Breast epithelium (tissue), 3 donors: ENCODE measurements around the gene ACAT2.

Experiments
- POLR2A ChIP-seq: fragments of 450-650 bp; IDR thresholded peaks from one replicate; pipeline ENCODE4 v1.6.1; 2016; ENCODE audit warnings: antibody characterized with exemption, mild to moderate bottlenecking, moderate library complexity
- POLR2AphosphoS5 ChIP-seq, 3 donors: sonication (generic); formaldehyde crosslinking; IDR thresholded peaks; one replicate each; pipeline ENCODE4 v1.6.1; 2017; ENCODE audit warnings: antibody characterized with exemption in 3 of 3
- TF ChIP-seq, protein P1 (sequence below), 3 donors: fragments of 450-650 bp; IDR thresholded peaks; one replicate each; pipeline ENCODE4 v1.5.1; 2016 to 2017; ENCODE audit warnings: antibody characterized with exemption in 3 of 3, mild to moderate bottlenecking in 3 of 3, moderate library complexity in 3 of 3

DNA sequence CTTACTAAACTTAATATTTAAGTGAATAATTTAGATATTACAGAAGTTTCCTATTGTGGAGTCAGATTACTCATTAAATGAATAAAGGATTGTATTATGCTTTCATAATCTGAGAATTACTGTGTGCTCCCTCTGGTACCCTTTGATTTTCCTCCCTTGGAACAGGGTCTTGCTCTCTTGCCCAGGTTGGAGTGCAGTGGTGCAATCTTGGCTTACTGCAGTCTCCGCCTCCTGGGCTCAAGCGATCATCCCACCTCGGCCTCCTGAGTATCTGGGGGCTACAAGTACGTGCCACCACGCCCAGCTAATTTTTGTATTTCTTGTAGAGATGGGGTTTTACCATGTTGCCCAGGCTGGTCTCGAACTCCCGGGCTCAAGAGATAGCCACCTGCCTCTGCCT is 24.9 kb upstream of the ACAT2 start:
- TF ChIP-seq, protein P1, sequence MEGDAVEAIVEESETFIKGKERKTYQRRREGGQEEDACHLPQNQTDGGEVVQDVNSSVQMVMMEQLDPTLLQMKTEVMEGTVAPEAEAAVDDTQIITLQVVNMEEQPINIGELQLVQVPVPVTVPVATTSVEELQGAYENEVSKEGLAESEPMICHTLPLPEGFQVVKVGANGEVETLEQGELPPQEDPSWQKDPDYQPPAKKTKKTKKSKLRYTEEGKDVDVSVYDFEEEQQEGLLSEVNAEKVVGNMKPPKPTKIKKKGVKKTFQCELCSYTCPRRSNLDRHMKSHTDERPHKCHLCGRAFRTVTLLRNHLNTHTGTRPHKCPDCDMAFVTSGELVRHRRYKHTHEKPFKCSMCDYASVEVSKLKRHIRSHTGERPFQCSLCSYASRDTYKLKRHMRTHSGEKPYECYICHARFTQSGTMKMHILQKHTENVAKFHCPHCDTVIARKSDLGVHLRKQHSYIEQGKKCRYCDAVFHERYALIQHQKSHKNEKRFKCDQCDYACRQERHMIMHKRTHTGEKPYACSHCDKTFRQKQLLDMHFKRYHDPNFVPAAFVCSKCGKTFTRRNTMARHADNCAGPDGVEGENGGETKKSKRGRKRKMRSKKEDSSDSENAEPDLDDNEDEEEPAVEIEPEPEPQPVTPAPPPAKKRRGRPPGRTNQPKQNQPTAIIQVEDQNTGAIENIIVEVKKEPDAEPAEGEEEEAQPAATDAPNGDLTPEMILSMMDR (IDR thresholded peaks at IDR 0.05), result no peak
- TF ChIP-seq POLR2AphosphoS5 (IDR thresholded peaks at IDR 0.05) (no peak), POLR2A (no peak)
